Measurements from ENCODE around the gene SLC7A6OS.

Gene SLC7A6OS

DNA sequence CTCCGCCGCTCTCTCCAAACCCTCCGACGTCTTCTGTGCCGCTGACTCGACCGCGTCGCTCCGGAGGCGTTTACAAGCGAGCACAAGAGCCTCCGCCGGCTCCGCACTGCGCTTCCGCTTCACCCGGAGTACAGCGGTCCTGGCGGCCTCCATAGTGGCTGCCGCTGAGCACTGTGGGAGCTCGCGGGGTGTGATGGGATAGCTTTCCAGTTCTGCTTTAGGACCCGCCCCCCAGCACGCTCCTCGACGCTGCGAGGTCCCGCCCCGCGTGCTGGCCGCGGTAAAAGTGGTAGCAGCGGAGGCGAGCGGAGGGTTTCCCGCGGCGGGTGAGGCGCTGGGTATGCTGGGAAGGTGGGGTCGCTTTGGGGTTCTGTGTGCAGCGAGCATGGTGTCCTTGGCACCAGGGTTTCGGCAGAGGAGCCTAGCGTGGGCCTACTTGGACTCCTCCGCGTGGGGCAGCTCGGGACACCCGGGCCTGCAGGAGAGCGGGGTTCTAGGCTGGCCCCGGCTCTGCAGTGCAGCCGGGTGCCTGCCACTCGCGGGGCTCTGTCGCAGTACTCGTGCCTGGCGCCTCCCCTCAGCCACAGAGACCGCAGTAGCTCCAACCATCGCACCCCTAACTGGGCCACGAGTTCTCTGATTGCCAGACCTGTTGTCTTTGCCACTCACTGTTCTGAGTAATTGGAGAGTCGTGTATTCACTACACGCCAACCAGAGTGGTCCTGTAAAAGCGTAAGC lies at the start of gene SLC7A6OS, which contains the start of gene PRMT7:
Gene SLC7A6OS, minus strand, starts transcription at position 173 of the 738 bp plus-strand sequence. Its CDS starts 20 bp downstream, at position 153.
Gene PRMT7, plus strand, starts transcription at position 246 of the 738 bp plus-strand sequence. CDS start 4,961 bp downstream, outside the sequence.
- peak; percentile 93 for DNase-seq (ENCODE audit: low spot score)

DNA sequence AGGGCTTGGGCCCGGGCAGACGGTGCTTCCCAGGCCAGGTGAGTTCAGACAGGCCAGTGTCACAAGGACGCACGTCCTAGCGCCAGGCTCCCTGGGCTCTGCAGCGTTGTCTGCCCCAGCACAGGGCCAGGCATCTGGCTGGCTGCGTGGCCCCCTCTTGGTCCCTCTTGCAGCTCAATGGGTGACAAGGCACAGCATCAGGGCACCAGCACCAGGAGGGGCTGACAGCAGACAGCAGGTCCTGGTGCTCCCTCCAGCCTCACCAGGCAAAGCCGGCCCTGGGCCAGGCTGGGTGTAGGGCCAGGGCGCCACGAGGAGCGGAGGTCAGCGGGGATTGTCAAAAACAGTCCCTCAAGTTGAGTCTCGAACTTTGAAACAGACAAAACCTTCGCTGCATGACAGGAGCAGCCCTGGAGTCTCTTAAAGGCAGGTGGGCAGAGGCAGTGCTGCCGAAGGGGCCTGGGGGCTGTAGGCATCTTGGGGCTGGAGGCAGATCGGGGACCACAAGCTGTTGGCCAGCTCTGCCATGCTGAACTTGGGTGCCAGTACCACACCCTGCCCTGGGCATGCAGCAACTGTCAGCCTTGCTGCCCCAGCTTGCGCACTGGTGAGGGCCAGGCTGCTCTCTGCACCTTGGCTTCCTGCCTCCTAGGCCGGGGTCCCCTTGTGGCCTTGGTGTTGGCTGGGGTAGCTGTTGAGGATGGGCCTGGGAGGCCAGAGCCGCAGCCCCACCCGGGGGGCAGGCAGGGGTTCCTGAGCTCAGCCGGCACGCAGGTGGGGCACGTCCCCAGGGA lies 48.8 kb upstream of the SLC7A6OS start:
- no peak for DNase-seq (ENCODE audit: low spot score)

DNA sequence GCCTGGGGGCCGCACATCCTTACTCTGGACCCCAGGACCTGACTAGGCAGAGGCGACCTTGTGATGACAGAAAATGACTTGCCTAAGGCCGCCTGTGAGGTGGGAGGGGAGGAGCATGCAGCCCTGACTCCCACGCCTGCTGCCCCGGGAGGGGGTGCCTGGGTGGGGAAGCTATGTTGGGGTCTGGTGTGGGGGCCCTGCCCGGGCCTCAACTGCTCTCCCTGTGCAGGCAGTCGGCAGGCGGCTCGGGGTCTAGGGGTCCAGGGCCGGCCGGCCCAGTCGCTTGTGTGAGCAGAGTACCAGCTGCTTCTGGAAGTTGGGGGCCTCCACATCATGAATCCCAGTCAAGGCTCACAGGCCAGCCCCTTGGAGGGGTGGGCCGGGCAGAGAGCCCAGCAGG lies 48.2 kb upstream of the SLC7A6OS start:
- DNase-seq (ENCODE audit: low spot score): no peak

- DNase-seq (ENCODE audit: low spot score): no peak
Measured at GRCh38 chr16:68357923-68358322, 47.2 kb upstream of the SLC7A6OS start.

- no peak for DNase-seq (ENCODE audit: low spot score)
Measured at GRCh38 chr16:68357521-68357922, 46.8 kb upstream of the SLC7A6OS start.

DNA sequence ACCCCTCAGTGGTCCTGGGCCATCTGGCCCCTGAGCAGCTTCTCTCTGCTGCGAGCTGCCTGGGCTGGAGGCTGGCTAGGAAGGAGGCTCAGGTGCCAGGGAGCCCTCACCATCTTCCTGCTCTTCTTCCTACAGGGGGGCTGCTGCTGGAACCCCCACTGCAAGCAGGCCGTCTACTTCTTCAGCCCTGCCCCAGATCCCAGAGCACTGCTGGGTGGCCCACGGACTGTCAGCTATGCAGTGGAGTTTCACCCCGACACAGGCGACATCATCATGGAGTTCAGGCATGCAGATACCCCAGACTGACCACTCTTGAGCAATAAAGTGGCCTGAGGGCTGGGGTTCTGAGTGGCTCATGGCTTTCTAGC lies 46.2 kb upstream of the SLC7A6OS start:
- no peak for DNase-seq (ENCODE audit: low spot score)

DNA sequence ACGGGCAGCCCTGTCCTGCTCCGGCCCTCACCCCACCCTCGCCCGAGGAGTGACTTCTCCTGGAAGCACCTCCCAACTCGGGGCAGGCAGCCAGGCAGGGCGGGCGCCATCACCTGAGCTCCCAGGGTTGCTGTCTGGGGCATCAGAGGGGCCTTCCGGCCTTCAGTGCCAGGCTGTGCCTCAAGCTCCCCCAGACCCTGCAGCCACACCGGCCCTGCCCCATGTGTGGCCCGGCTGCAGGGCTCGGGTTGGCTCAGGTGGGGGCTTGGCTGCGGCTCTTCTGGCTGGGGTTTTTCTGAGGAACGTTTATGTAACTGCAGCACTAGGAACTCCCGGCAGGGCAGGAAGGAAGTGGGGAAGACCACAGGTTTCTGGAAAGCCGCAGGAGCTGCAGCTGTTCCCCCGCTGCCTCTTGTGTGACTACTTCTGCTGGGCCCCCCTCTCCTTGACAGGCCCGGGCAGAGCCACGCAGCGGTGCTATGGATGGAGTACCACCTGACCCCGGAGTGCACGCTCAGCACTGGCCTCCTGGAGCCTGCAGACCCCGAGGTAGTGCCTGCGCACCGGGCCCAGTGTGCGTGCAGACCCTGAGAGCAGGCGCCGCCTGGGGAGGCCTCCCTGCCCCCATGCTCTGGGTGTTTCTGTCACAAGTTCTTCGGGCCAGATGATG lies 45.6 kb upstream of the SLC7A6OS start:
- no peak for DNase-seq (ENCODE audit: low spot score)

DNA sequence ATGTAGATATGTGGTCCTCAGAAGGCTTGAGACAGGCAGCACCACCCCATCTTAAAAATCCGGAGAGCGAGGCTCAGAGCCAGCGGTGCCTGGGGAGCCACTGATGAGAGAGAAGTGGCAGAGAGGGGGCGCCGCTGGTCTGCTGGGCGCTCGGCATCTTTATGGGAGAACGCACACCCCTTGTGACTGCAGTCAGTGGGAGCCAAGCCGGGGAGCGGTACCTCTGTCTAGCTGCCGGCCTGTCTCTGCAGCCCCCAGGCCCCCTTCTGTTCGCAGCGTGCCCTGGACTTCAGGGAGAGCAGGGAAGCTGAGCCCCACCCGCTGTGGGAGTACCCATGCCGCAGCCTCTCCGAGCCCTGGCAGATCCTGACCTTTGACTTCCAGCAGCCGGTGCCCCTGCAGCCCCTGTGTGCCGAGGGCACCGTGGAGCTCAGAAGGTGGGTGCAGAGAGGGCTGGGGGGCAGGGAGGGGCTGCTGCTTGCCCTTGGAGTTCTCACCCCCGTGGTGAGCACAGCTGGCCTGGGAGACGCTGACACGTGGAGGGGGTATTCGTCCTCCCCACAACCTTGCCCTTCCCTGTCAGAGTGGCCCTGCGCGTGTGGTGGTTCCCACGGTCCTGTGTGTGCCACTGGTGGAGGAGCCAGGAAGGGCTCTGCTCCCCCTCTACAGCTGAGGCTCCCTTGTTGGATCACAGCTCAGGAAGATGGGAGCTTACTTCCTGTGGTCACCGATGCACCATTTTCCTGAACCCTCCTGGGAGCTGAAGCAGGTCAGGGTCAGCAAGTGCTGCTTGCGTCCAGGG lies 44.9 kb upstream of the SLC7A6OS start:
- no peak for DNase-seq (ENCODE audit: low spot score)

DNA sequence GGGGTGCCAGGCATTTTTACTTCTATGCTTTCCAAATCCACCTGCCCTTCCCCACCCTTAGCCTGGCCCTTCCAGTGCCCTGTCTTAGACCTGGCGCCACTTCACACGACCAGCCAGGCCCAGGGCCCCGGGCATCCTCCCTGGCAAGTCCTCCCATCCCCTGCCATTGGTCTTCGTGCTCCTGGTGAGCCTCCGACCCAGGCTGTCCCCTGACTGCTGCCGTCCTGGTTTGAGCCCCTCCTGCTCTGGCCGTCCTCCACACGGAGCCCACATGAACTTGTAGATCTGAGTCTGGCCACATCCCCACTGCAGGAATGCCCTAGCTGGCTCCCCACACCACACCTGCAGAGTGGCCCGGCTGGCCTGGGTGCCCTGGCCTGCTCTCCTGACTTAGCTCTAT lies 44.1 kb upstream of the SLC7A6OS start:
- DNase-seq (ENCODE audit: low spot score): no peak

GRCh38 chr16:68353366-68353765 lies 42.6 kb upstream of the SLC7A6OS start:
- no peak for DNase-seq (ENCODE audit: low spot score)

GRCh38 chr16:68351991-68352431 lies 41.3 kb upstream of the SLC7A6OS start:
- DNase-seq (ENCODE audit: low spot score): no peak

- DNase-seq (ENCODE audit: low spot score): no peak
Measured at GRCh38 chr16:68351463-68351862, 40.7 kb upstream of the SLC7A6OS start.

- no peak for DNase-seq (ENCODE audit: low spot score)
Measured at GRCh38 chr16:68350813-68351350, 40.1 kb upstream of the SLC7A6OS start.

DNA sequence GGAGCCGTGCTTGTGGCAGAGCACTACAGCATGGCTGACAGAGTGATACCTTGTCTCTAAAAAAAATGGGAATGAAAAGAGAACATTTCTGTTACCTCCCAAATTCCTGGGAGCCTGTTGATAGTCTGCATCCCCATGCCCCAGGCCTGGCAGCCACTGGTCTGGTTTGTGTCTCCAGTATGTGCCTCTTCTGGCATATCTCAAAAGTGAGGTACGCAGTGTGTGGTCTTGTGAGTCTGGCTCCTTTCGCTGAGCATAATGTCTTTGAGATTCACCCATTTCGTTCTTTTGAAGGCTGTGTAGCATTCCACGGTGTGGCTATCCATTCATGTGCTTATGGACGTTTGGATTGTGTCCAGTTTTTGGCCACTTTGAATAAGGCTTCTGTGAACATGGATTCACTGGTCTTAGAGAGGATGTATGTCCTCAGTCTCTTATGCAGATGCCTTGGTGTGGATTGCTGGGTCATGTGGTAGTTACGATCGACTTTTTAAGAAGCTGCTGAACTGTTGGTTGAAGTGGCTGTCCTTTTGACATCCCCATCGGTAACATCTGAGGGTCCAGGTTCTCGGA lies 39.2 kb upstream of the SLC7A6OS start:
- DNase-seq (ENCODE audit: low spot score): no peak

- no peak for DNase-seq (ENCODE audit: low spot score)
Measured at GRCh38 chr16:68348639-68349445, 38.1 kb upstream of the SLC7A6OS start.

DNA sequence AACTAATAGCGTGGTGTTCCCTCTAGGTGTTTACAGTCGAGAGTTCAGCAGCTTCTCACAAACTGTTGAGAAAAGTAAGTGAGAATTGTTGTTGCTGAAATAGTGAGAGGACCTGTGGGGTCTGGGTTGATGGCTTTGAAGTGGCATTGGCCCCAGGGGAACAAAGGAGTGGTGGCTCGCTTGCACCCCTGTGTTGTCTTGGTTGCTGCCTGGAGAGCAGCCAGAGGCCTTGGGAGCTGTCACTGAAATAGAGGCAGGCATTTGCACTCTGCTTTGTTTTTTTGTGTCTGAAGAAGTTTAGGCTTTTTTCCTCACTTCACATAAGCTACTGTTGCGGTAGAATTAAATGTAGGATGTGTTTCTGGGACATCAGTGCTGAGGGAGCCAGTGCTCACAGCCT lies 36.9 kb upstream of the SLC7A6OS start:
- DNase-seq (ENCODE audit: low spot score): no peak

GRCh38 chr16:68346892-68347480 lies 36.2 kb upstream of the SLC7A6OS start:
- no peak for DNase-seq (ENCODE audit: low spot score)

DNA sequence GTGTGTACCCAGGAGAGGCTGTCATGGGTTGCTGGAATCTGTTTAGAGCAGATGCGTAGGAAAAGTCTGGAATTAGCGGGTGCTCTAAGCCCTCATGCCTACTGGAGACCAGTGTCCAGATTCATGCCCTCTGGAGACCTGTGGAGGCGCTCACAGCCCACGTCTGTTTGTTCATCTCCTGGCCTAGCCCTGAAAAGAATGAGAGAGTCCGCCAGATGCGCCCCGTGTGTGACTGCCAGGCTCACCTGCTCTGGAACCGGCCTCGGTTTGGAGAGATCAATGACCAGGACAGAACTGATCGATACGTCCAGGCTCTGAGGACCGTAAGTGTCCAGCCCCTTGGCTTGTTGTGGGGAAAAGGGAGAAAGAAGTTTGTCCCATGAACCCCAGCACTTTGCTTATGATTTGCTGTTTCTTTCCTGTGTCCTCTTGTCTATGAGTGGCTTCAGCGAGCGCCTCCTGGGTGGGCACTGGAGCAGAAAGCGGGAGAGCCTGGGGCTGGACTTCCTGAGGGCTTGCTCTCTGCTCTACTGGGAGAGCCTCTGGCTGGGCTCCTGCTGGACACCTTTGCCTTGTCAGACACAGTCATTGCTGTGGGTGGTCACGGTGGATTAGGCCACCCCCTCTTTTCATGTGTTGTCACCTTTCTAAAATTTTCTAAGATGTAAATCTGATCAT lies 35.4 kb upstream of the SLC7A6OS start:
- no peak for DNase-seq (ENCODE audit: low spot score)

DNA sequence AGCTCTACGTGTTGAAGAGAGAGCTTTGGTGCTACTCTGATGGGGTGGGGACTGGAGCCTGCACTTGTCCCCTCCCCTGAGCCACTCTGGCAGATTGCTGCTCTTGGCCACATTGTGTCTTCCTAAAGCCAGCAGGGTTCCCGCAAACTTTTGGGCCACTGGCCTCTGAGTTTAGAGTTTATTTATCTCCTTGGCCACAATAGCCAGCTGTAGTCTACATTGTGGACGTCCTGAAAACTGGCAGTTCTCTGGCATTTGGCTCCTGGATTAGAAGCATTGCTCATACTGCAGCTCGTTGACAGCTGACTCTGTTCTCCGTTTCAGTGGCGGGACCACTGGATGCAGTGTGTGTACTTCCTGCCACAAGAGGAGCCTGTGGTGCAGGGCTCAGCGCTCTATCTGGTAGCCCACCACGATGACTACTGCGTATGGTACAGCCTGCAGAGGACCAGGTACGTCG lies 34.6 kb upstream of the SLC7A6OS start:
- no peak for DNase-seq (ENCODE audit: low spot score)

All from LoVo (cell line).